DMS153 (cell line): ENCODE measurements around the gene TBC1D20.
"Not testable (repeated sequence)": the region's sequence is repeated elsewhere in the genome, so short reads cannot be mapped to it uniquely, and the experiment has no call there.

Experiments used
- DNase-seq: peaks from one replicate; lab custom pipeline; 2025; lab: John Stamatoyannopoulos, UW

The TBC1D20 gene

GRCh38 chr20:462199-462991 is at the start of gene TBC1D20:
Gene TBC1D20 (minus strand): TSS chr20:462533. CDS start chr20:462405, 128 bp downstream.
- DNase-seq = peak; percentile 80

- not testable (repeated sequence) for DNase-seq
These were observed 48.2 kb upstream of the TBC1D20 start for GRCh38 chr20:510328-511057.

GRCh38 chr20:508364-508787 is 46.0 kb upstream of the TBC1D20 start:
- not testable (repeated sequence) for DNase-seq

- DNase-seq = no peak
These were observed 45.5 kb upstream of the TBC1D20 start for GRCh38 chr20:507761-508332.

GRCh38 chr20:507006-507758 is 44.8 kb upstream of the TBC1D20 start:
- no peak for DNase-seq

GRCh38 chr20:504632-505075 is 42.3 kb upstream of the TBC1D20 start:
- no peak for DNase-seq

- DNase-seq = no peak
These were observed 40.9 kb upstream of the TBC1D20 start for GRCh38 chr20:503048-503737.

GRCh38 chr20:497979-498378 is 35.6 kb upstream of the TBC1D20 start:
- DNase-seq = no peak

GRCh38 chr20:496126-496696 is 33.9 kb upstream of the TBC1D20 start:
- no peak for DNase-seq

GRCh38 chr20:492159-492558 is 29.8 kb upstream of the TBC1D20 start:
- no peak for DNase-seq

- no peak for DNase-seq
These were observed 25.3 kb upstream of the TBC1D20 start for GRCh38 chr20:487655-488054.

GRCh38 chr20:483815-484644 is 21.7 kb upstream of the TBC1D20 start:
- DNase-seq = no peak

- DNase-seq = no peak
These were observed 18.8 kb upstream of the TBC1D20 start for GRCh38 chr20:481167-481566.

- DNase-seq = no peak
These were observed 17.7 kb upstream of the TBC1D20 start for GRCh38 chr20:480044-480443.

GRCh38 chr20:479487-479886 is 17.2 kb upstream of the TBC1D20 start:
- no peak for DNase-seq

- DNase-seq = no peak
These were observed 16.7 kb upstream of the TBC1D20 start for GRCh38 chr20:478949-479429.

- no peak for DNase-seq
These were observed 15.9 kb upstream of the TBC1D20 start for GRCh38 chr20:478010-478948.

- not testable (repeated sequence) for DNase-seq
These were observed 14.4 kb upstream of the TBC1D20 start for GRCh38 chr20:476561-477249.
